ENCODE measurements around the gene SYNE2. TPM values are rescaled to one million over a fixed set of nuclear protein-coding genes. Genes with fewer than 3 reads are reported as not detected.

SYNE2 gene
- total RNA-seq, 1 experiment from 2014 or later: 67.4 TPM

- Mint-ChIP-seq H3K4me1 (ENCODE audit: insufficient read depth, unreplicated experiment) (no peaks in the 10 kb centered on the region), H3K36me3 (ENCODE audit: insufficient read depth, unreplicated experiment) (peaks cover 98% of the 10 kb centered on the region), H3K9me3 (ENCODE audit: unreplicated experiment) (no peaks in the 10 kb centered on the region), H3K27me3 (ENCODE audit: insufficient read depth, unreplicated experiment) (no peaks in the 10 kb centered on the region), H3K27ac (ENCODE audit: low read depth, unreplicated experiment) (no peak overlapping the region), H3K4me3 (ENCODE audit: unreplicated experiment) (no peak overlapping the region)
- DNase-seq (ENCODE audit: unreplicated experiment): no peak
- BruUV-seq (replicated peaks): no TSS peak
- ChIA-PET CTCF (interaction anchor here (1.1 kb wide), 1 partner anchor 87 kb away, joined by 3 read pairs; no protein-coding TSS in a partner anchor), POLR2A (no interaction called here)
- intact Hi-C loops (cut with micrococcal nuclease): no loop called here
- no peak for TF ChIP-seq CTCF (IDR thresholded peaks at IDR 0.05; ENCODE audit: unreplicated experiment)
Observed at GRCh38 chr14:64215978-64216377, 363.2 kb downstream of the SYNE2 start.

DNA sequence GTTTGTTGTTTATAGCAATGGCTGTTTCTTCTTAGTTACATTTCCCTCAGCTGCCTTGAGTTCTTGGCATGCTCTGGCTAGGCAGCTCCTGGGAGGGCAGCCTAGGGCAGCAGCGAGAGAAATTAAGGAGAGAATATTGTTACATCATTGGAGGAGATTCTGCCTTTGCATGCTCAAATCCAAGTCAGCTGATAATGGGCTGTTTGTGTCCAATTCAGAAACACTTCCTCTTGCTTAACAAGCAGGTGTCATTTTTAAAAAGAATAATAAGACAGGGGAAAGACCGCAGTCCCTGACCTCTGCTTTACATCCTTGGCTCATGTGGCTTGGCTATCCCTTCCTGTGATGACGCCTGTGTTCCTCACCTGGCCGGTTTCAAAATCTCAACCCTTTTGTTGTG lies 364.5 kb downstream of the SYNE2 start:
- CTCF ChIA-PET: interaction anchor here (1.1 kb wide), 1 partner anchor 86 kb away, joined by 4 read pairs; no protein-coding TSS in a partner anchor
- Mint-ChIP-seq H3K9me3 (ENCODE audit: unreplicated experiment) (no peaks in the 10 kb centered on the region), H3K4me1 (ENCODE audit: insufficient read depth, unreplicated experiment) (no peaks in the 10 kb centered on the region), H3K4me3 (ENCODE audit: unreplicated experiment) (no peak overlapping the region), H3K27me3 (ENCODE audit: insufficient read depth, unreplicated experiment) (no peaks in the 10 kb centered on the region), H3K27ac (ENCODE audit: low read depth, unreplicated experiment) (no peak overlapping the region), H3K36me3 (ENCODE audit: insufficient read depth, unreplicated experiment) (peaks cover 98% of the 10 kb centered on the region)
- BruUV-seq (replicated peaks): no TSS peak
- POLR2A ChIA-PET: no interaction called here
- no peak for DNase-seq (ENCODE audit: unreplicated experiment)
- intact Hi-C loops (cut with micrococcal nuclease): no loop called here
- no peak for TF ChIP-seq CTCF (IDR thresholded peaks at IDR 0.05; ENCODE audit: unreplicated experiment)

DNA sequence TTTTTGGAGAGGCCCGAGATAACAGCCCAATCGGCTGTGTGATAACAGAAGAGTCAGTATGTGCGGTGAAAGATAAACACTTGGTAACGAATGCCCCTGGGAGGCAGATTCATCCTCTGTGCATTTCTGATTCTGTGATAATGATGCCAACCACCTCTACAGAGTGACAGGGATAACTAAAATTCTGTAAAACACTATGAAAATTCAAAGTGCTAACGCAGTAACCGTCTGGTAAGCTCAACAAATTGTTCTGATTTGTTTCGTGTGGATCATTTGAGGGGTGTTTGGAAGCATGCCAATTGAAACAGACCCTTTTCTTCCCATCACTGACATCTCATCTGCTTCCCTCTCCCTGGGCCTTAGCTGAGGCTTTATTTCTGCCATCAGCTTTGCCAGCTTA lies 365.0 kb downstream of the SYNE2 start:
- H3K36me3 Mint-ChIP-seq (ENCODE audit: insufficient read depth, unreplicated experiment): peaks cover 98% of the 10 kb centered on the region
- no peaks in the 10 kb centered on the region for H3K4me1 Mint-ChIP-seq (ENCODE audit: insufficient read depth, unreplicated experiment)
- no peaks in the 10 kb centered on the region for H3K9me3 Mint-ChIP-seq (ENCODE audit: unreplicated experiment)
- H3K27me3 Mint-ChIP-seq (ENCODE audit: insufficient read depth, unreplicated experiment): no peaks in the 10 kb centered on the region
- no peak for TF ChIP-seq CTCF (IDR thresholded peaks at IDR 0.05; ENCODE audit: unreplicated experiment)
- ChIA-PET POLR2A (no interaction called here), CTCF (interaction anchor here (1.1 kb wide), 1 partner anchor 86 kb away, joined by 4 read pairs; no protein-coding TSS in a partner anchor)
- H3K4me3 Mint-ChIP-seq (ENCODE audit: unreplicated experiment): no peak overlapping the region
- DNase-seq (ENCODE audit: unreplicated experiment): no peak
- H3K27ac Mint-ChIP-seq (ENCODE audit: low read depth, unreplicated experiment): no peak overlapping the region
- intact Hi-C loops (cut with micrococcal nuclease): no loop called here
- BruUV-seq (replicated peaks): no TSS peak

GRCh38 chr14:64218344-64219240 lies 365.8 kb downstream of the SYNE2 start:
- BruUV-seq (replicated peaks): no TSS peak
- no peak for TF ChIP-seq CTCF (IDR thresholded peaks at IDR 0.05; ENCODE audit: unreplicated experiment)
- Mint-ChIP-seq H3K4me1 (ENCODE audit: insufficient read depth, unreplicated experiment) (no peaks in the 10 kb centered on the region), H3K36me3 (ENCODE audit: insufficient read depth, unreplicated experiment) (peaks cover 98% of the 10 kb centered on the region), H3K27me3 (ENCODE audit: insufficient read depth, unreplicated experiment) (no peaks in the 10 kb centered on the region), H3K27ac (ENCODE audit: low read depth, unreplicated experiment) (no peak overlapping the region), H3K4me3 (ENCODE audit: unreplicated experiment) (no peak overlapping the region), H3K9me3 (ENCODE audit: unreplicated experiment) (no peaks in the 10 kb centered on the region)
- intact Hi-C loops (cut with micrococcal nuclease): no loop called here
- DNase-seq (ENCODE audit: unreplicated experiment): no peak
- POLR2A ChIA-PET: no interaction called here
- CTCF ChIA-PET: interaction anchor here (0.6 to 0.8 kb wide), 3 partner anchors 84 to 264 kb away, joined by 3 to 5 read pairs (median 3); no protein-coding TSS in a partner anchor

Data from MCF 10A (cell line).